OCI-LY3 (cell line): ENCODE results near the gene LIME1.

Experiments used
- H2AFZ ChIP-seq: fragments of 200-600, 300-600 bp; shearing (Covaris generic); 2 replicates; pipeline ENCODE4 v1.6.0; 2014; ENCODE audit warnings: antibody characterized with exemption, low read depth, low read length
- H3K27ac ChIP-seq: fragments of 200-600, 300-600 bp; sonication (generic); 2 replicates; pipeline ENCODE4 v1.5.1; 2014; ENCODE audit warnings: mild to moderate bottlenecking, low read length, moderate library complexity, mixed read lengths
- H3K27me3 ChIP-seq: fragments of 200-600, 300-600 bp; sonication (generic); 2 replicates; pipeline ENCODE4 v1.6.1; 2014; ENCODE audit warnings: low read depth, low read length, mixed read lengths
- H3K36me3 ChIP-seq: fragments of 200-600, 300-600 bp; sonication (generic); replicated peaks from 2 replicates; pipeline ENCODE3; 2014; ENCODE audit warnings: low read depth, low read length, mixed read lengths
- H3K4me1 ChIP-seq: fragments of 300-600, 200-600 bp; sonication (generic); 2 replicates; pipeline ENCODE4 v1.6.1; 2014; ENCODE audit warnings: low read length, mixed read lengths
- H3K4me2 ChIP-seq: fragments of 200-600, 300-600 bp; sonication (generic); 2 replicates; pipeline ENCODE4 v1.6.1; 2014; ENCODE audit warnings: low read length, mixed read lengths
- H3K4me3 ChIP-seq: fragments of 300-600, 200-600 bp; sonication (generic); 2 replicates; pipeline ENCODE4 v1.5.1; 2014; ENCODE audit warnings: antibody characterized with exemption, mild to moderate bottlenecking, low read length, moderate library complexity
- H3K79me2 ChIP-seq: fragments of 300-600, 200-600 bp; shearing (Covaris generic); 2 replicates; pipeline ENCODE4 v1.6.1; 2014; ENCODE audit warnings: mild to moderate bottlenecking, low read length, mixed read lengths
- H3K9ac ChIP-seq: fragments of 300-600, 200-600 bp; shearing (Covaris generic); 2 replicates; pipeline ENCODE4 v1.6.0; 2014; ENCODE audit warnings: mild to moderate bottlenecking, low read length, moderate library complexity
- H3K9me3 ChIP-seq: fragments of 200-600, 300-600 bp; shearing (Covaris generic); 2 replicates; pipeline ENCODE4 v1.6.1; 2014; ENCODE audit warnings: low read length, mixed read lengths; ENCODE audit not compliant: insufficient read depth
- H4K20me1 ChIP-seq: fragments of 200-600, 300-600 bp; sonication (generic); 2 replicates; pipeline ENCODE4 v1.6.1; 2016; ENCODE audit warnings: low read length, mixed read lengths; ENCODE audit not compliant: insufficient read depth
- EZH2phosphoT487 ChIP-seq: fragments of 200-600 bp; shearing (Covaris generic); IDR thresholded peaks from 2 replicates; pipeline ENCODE4 v1.6.1; 2018; ENCODE audit warnings: antibody characterized with exemption, mixed run types, low read depth
- TF ChIP-seq, protein P1 (sequence below): fragments of 200-600, 300-600 bp; sonication (generic); IDR thresholded peaks from 2 replicates; pipeline ENCODE4 v1.5.1; 2014; ENCODE audit warnings: antibody characterized with exemption, low read length, low read depth

The LIME1 gene

GRCh38 chr20:63748070-63748933, 11.8 kb downstream of the LIME1 start:
- Histone ChIP-seq H3K36me3 (peaks cover 5% of the 10 kb centered on the region), H3K27ac (no peak overlapping the region), H3K9me3 (no peaks in the 10 kb centered on the region), H3K79me2 (no peaks in the 10 kb centered on the region), H2AFZ (no peak overlapping the region), H3K9ac (no peak overlapping the region), H3K4me2 (no peak overlapping the region), H3K4me3 (no peak overlapping the region), H3K27me3 (no peaks in the 10 kb centered on the region), H4K20me1 (no peaks in the 10 kb centered on the region), H3K4me1 (no peaks in the 10 kb centered on the region)
- no peak for TF ChIP-seq EZH2phosphoT487
- TF ChIP-seq, protein P1, sequence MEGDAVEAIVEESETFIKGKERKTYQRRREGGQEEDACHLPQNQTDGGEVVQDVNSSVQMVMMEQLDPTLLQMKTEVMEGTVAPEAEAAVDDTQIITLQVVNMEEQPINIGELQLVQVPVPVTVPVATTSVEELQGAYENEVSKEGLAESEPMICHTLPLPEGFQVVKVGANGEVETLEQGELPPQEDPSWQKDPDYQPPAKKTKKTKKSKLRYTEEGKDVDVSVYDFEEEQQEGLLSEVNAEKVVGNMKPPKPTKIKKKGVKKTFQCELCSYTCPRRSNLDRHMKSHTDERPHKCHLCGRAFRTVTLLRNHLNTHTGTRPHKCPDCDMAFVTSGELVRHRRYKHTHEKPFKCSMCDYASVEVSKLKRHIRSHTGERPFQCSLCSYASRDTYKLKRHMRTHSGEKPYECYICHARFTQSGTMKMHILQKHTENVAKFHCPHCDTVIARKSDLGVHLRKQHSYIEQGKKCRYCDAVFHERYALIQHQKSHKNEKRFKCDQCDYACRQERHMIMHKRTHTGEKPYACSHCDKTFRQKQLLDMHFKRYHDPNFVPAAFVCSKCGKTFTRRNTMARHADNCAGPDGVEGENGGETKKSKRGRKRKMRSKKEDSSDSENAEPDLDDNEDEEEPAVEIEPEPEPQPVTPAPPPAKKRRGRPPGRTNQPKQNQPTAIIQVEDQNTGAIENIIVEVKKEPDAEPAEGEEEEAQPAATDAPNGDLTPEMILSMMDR, result no peak

GRCh38 chr20:63748934-63749270, 12.4 kb downstream of the LIME1 start:
- Histone ChIP-seq H3K27ac (no peak overlapping the region), H3K9ac (no peak overlapping the region), H3K79me2 (no peaks in the 10 kb centered on the region), H3K36me3 (no peaks in the 10 kb centered on the region), H3K4me1 (no peaks in the 10 kb centered on the region), H3K4me3 (no peak overlapping the region), H2AFZ (no peak overlapping the region), H3K27me3 (no peaks in the 10 kb centered on the region), H3K4me2 (no peak overlapping the region), H4K20me1 (no peaks in the 10 kb centered on the region), H3K9me3 (no peaks in the 10 kb centered on the region)
- no peak for TF ChIP-seq EZH2phosphoT487
- TF ChIP-seq, protein P1, result no peak

GRCh38 chr20:63749597-63750508, 13.4 kb downstream of the LIME1 start:
- Histone ChIP-seq H3K79me2 (no peaks in the 10 kb centered on the region), H3K4me2 (no peak overlapping the region), H3K27ac (no peak overlapping the region), H4K20me1 (no peaks in the 10 kb centered on the region), H3K4me1 (no peaks in the 10 kb centered on the region), H3K4me3 (no peak overlapping the region), H3K36me3 (no peaks in the 10 kb centered on the region), H2AFZ (no peak overlapping the region), H3K27me3 (no peaks in the 10 kb centered on the region), H3K9me3 (no peaks in the 10 kb centered on the region), H3K9ac (no peak overlapping the region)
- TF ChIP-seq EZH2phosphoT487, result no peak
- TF ChIP-seq, protein P1, result no peak
